Right atrium auricular region (tissue), 2 donors: ENCODE results near the gene STARD7. TPM values are rescaled to one million over a fixed set of nuclear protein-coding genes. Genes with fewer than 3 reads are reported as not detected.

Experiments used
- DNase-seq: peaks from one replicate; pipeline ENCODE4 v3.0.0-alpha.2; 2019; ENCODE audit warnings: low spot score
- H3K27ac ChIP-seq, 2 donors: fragments of 200-600 bp; sonication (generic); 1 replicate in 1 of 2; 2 replicates in 1 of 2; pipeline ENCODE4 v1.5.1; 2016 to 2019
- H3K27me3 ChIP-seq, 2 donors: fragments of 200-600 bp; sonication (generic); one replicate each; pipeline versions ENCODE4 v1.5.1 to v1.6.0; 2017 to 2019
- H3K36me3 ChIP-seq: fragments of 200-600 bp; sonication (generic); one replicate; pipeline ENCODE4 v1.5.1; 2016
- H3K4me1 ChIP-seq, 2 donors: fragments of 200-600 bp; sonication (generic); one replicate each; pipeline versions ENCODE4 v1.5.1 to v1.6.0; 2017 to 2019
- H3K4me3 ChIP-seq, 2 donors: fragments of 200-600 bp; sonication (generic); 1 replicate in 1 of 2; 2 replicates in 1 of 2; pipeline ENCODE4 v1.5.1; 2017 to 2019; ENCODE audit warnings: mild to moderate bottlenecking in 1 of 2, moderate library complexity in 1 of 2
- H3K9me3 ChIP-seq, 2 donors: fragments of 200-600 bp; sonication (generic); one replicate each; pipeline ENCODE4 v1.5.1; 2019
- CTCF ChIP-seq, 2 donors: fragments of 200-600 bp; sonication (generic); IDR thresholded peaks; one replicate each; pipeline ENCODE4 v1.5.1; 2019; ENCODE audit warnings: antibody characterized with exemption in 2 of 2
- total RNA-seq, 2 donors: library from RNA; depleted of rRNA; stranded (reverse); fragments of >200 nt; gene quantifications; one replicate each; pipeline ENCODE4 v1.1.0, GENCODE V29; 2016

The STARD7 gene
- total RNA-seq, 2 donors from 2014 or later: 128 to 163 TPM

- Histone ChIP-seq H3K9me3 (no peaks in the 10 kb centered on the region), H3K4me3 (no peak overlapping the region), H3K27me3 (no peaks in the 10 kb centered on the region), H3K36me3 (no peaks in the 10 kb centered on the region), H3K4me1 (peaks cover 0 to 5% of the 10 kb centered on the region in 2 donors), H3K27ac (no peak overlapping the region)
- DNase-seq: no peak
- TF ChIP-seq CTCF (IDR thresholded peaks at IDR 0.05): no peak
These were observed 55.3 kb downstream of the STARD7 start for GRCh38 chr2:96153291-96153713.

- H3K36me3 ChIP-seq: no peaks in the 10 kb centered on the region
- no peak for DNase-seq
- H3K9me3 ChIP-seq: no peaks in the 10 kb centered on the region
- no peak overlapping the region for H3K27ac ChIP-seq
- peaks cover 0 to 13% of the 10 kb centered on the region in 2 donors for H3K4me1 ChIP-seq
- H3K27me3 ChIP-seq: no peaks in the 10 kb centered on the region
- no peak overlapping the region for H3K4me3 ChIP-seq
- TF ChIP-seq CTCF (IDR thresholded peaks at IDR 0.05): no peak
These were observed 56.1 kb downstream of the STARD7 start for GRCh38 chr2:96152304-96153161.

- Histone ChIP-seq H3K27me3 (no peaks in the 10 kb centered on the region), H3K4me3 (no peak overlapping the region), H3K9me3 (no peaks in the 10 kb centered on the region), H3K36me3 (no peaks in the 10 kb centered on the region), H3K27ac (no peak overlapping the region), H3K4me1 (peaks cover 0 to 21% of the 10 kb centered on the region in 2 donors)
- no peak for TF ChIP-seq CTCF (IDR thresholded peaks at IDR 0.05)
- DNase-seq: no peak
These were observed 56.9 kb downstream of the STARD7 start for GRCh38 chr2:96151595-96152303.

- H3K9me3 ChIP-seq: no peaks in the 10 kb centered on the region
These were observed 57.6 kb downstream of the STARD7 start for GRCh38 chr2:96150791-96151594.

More at GRCh38 chr2:96150791-96151594, 57.6 kb downstream of the STARD7 start:
- H3K4me3 ChIP-seq: no peak overlapping the region
- H3K27me3 ChIP-seq: no peaks in the 10 kb centered on the region
- no peak for TF ChIP-seq CTCF (IDR thresholded peaks at IDR 0.05)
- no peak overlapping the region for H3K27ac ChIP-seq
- H3K4me1 ChIP-seq: peaks cover 0 to 28% of the 10 kb centered on the region in 2 donors
- DNase-seq: no peak
- no peaks in the 10 kb centered on the region for H3K36me3 ChIP-seq
